ENCODE measurements around the gene TEKT4. TPM values are rescaled to one million over a fixed set of nuclear protein-coding genes. Genes with fewer than 3 reads are reported as not detected.
"Not testable (repeated sequence)": the region's sequence is repeated elsewhere in the genome, so short reads cannot be mapped to it uniquely, and the experiment has no call there.

Gene TEKT4
- polyA plus RNA-seq, 3 donors, result 0.11 to 0.32 (median 0.11) TPM

GRCh38 chr2:94875820-94876522 is 4.7 kb downstream of the TEKT4 start:
- DNase-seq (ENCODE audit: low read depth in 3 of 3, low spot score in 2 of 3), result no peak

GRCh38 chr2:94876523-94876863 is 5.3 kb downstream of the TEKT4 start:
- DNase-seq (ENCODE audit: low read depth in 3 of 3, low spot score in 2 of 3), result no peak

- no peak for DNase-seq (ENCODE audit: low read depth in 3 of 3, low spot score in 2 of 3)
Observed at GRCh38 chr2:94877129-94877528, 5.9 kb downstream of the TEKT4 start.

- DNase-seq (ENCODE audit: low read depth in 3 of 3, low spot score in 2 of 3), result not testable (repeated sequence)
Observed at GRCh38 chr2:94878575-94878974, 7.3 kb downstream of the TEKT4 start.

GRCh38 chr2:94879314-94879981 is 8.2 kb downstream of the TEKT4 start:
- no peak for DNase-seq (ENCODE audit: low read depth in 3 of 3, low spot score in 2 of 3)

GRCh38 chr2:94879982-94880377 is 8.8 kb downstream of the TEKT4 start:
- no peak for DNase-seq (ENCODE audit: low read depth in 3 of 3, low spot score in 2 of 3)

GRCh38 chr2:94880507-94880906 is 9.3 kb downstream of the TEKT4 start:
- DNase-seq (ENCODE audit: low read depth in 3 of 3, low spot score in 2 of 3), result no peak

GRCh38 chr2:94881070-94881469 is 9.8 kb downstream of the TEKT4 start:
- no peak for DNase-seq (ENCODE audit: low read depth in 3 of 3, low spot score in 2 of 3)

GRCh38 chr2:94890234-94890633 is 19.0 kb downstream of the TEKT4 start:
- DNase-seq (ENCODE audit: low read depth in 3 of 3, low spot score in 2 of 3), result no peak

- DNase-seq (ENCODE audit: low read depth in 3 of 3, low spot score in 2 of 3), result not testable (repeated sequence)
Observed at GRCh38 chr2:94895273-94895672, 24.0 kb downstream of the TEKT4 start.

- DNase-seq (ENCODE audit: low read depth in 3 of 3, low spot score in 2 of 3), result not testable (repeated sequence)
Observed at GRCh38 chr2:94906976-94907375, 35.7 kb downstream of the TEKT4 start.

- DNase-seq (ENCODE audit: low read depth in 3 of 3, low spot score in 2 of 3), result no peak
Observed at GRCh38 chr2:94923196-94923595, 52.0 kb downstream of the TEKT4 start.

GRCh38 chr2:94924999-94925398 is 53.8 kb downstream of the TEKT4 start:
- not testable (repeated sequence) for DNase-seq (ENCODE audit: low read depth in 3 of 3, low spot score in 2 of 3)

Other genes starting within 250 kb of the TEKT4 start
- gene MAL, start 154.3 kb downstream of the TEKT4 start, polyA plus RNA-seq (ENCODE audit: insufficient read length in 3 of 3), result 100 to 1,000 TPM; 306 to 365 (median 323) TPM